Esophagus (tissue), 2 donors: ENCODE data around the gene LGALS16. TPM values are rescaled to one million over a fixed set of nuclear protein-coding genes. Genes with fewer than 3 reads are reported as not detected.
"Not testable (repeated sequence)": the region's sequence is repeated elsewhere in the genome, so short reads cannot be mapped to it uniquely, and the experiment has no call there.

Experiments used
- H3K27ac ChIP-seq, 2 donors: one replicate each; pipeline ENCODE4 v1.5.1; 2013; ENCODE audit warnings: low read depth in 2 of 2, mild to moderate bottlenecking in 2 of 2, inconsistent platforms in 1 of 2, low read length in 1 of 2, moderate library complexity in 1 of 2
- H3K27me3 ChIP-seq, 2 donors: one replicate each; pipeline ENCODE4 v1.6.1; 2013; ENCODE audit warnings: low read length in 2 of 2, control low read depth in 1 of 2, mild to moderate bottlenecking in 1 of 2; ENCODE audit not compliant: insufficient read depth in 2 of 2, control insufficient read depth in 1 of 2
- H3K36me3 ChIP-seq, 2 donors: one replicate each; pipeline ENCODE4 v1.6.1; 2013; ENCODE audit warnings: low read length in 1 of 2; ENCODE audit not compliant: control insufficient read depth in 2 of 2, insufficient read depth in 2 of 2
- H3K4me1 ChIP-seq, 2 donors: one replicate each; pipeline ENCODE4 v1.6.1; 2013; ENCODE audit warnings: low read length in 1 of 2; ENCODE audit not compliant: control insufficient read depth in 2 of 2, insufficient read depth in 2 of 2
- H3K4me3 ChIP-seq, 2 donors: one replicate each; pipeline ENCODE4 v1.5.1; 2013; ENCODE audit warnings: low read length in 2 of 2, mild to moderate bottlenecking in 2 of 2, low read depth in 1 of 2, moderate library complexity in 1 of 2
- H3K9me3 ChIP-seq, 2 donors: one replicate each; pipeline ENCODE4 v1.6.1; 2013; ENCODE audit warnings: mild to moderate bottlenecking in 2 of 2, low read depth in 1 of 2, low read length in 1 of 2, moderate library complexity in 1 of 2; ENCODE audit not compliant: control insufficient read depth in 2 of 2, insufficient read depth in 1 of 2
- WGBS, 2 donors: extraction: QIAGEN DNeasy Blood & Tissue Kit; methylation state at CpG; one replicate each; pipeline ENCODE4 v1.1.7; 2013; 5-methylcytosine and 5-hydroxymethylcytosine counted together
- polyA plus RNA-seq, 2 donors: library from polyadenylated mRNA; stranded (reverse); fragments of 200-250 nt; gene quantifications; one replicate each; pipeline ENCODE4 v1.2.3, GENCODE V29; 2013
- donor health status: healthy with polysubstance abuse.
- donor health status: Bipolar disorder and iron deficiency.

Gene LGALS16
- polyA plus RNA-seq, 2 donors: not detected

DNA sequence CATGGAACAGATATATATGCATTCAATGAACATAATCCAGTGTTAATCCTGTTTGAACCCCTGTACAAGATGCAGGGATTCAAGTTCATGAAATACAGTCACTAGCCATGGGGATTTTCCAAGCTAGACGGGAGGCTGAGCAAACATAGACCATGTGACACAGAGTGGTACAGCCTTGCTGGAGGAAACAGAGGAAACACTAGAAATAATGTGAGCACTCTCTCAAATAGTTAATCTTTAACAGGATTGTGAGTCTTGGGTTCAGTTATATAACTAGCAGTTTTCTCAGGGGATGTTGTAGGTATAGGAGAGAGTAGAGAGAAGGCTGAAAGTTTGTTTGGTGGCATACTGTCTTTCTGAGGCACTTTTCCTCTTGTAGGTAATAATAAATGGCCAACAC is 13.9 kb upstream of the LGALS16 start:
- Histone ChIP-seq H3K9me3 (no peaks in the 10 kb centered on the region), H3K4me3 (no peak overlapping the region), H3K36me3 (no peaks in the 10 kb centered on the region), H3K27ac (no peak overlapping the region), H3K4me1 (no peaks in the 10 kb centered on the region), H3K27me3 (no peaks in the 10 kb centered on the region)
- WGBS, 2 donors: 19 to 24% methylated on average over 1 of the region's 1 CpG

DNA sequence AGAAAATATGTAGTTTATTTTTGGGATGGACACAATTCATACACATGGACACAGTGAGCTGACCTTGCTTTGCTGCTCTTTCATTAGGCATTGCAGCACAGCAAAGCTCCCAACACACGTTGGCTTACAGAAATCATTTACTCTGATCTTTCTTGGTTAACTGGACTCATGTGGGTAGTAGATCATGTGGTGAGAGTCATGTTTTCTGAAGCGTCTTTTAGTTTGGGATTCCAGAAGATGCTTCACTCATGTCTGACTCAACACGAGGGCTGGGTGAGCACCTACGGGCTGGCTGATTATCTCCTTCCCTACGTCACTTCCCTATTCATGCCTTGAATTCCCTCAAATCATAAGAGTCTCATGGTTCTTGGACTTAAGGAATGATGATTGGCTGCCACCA is 12.1 kb upstream of the LGALS16 start:
- no peaks in the 10 kb centered on the region for H3K4me1 ChIP-seq
- WGBS, 2 donors: 65 to 69% methylated on average over 5 of the region's 5 CpGs
- H3K36me3 ChIP-seq: no peaks in the 10 kb centered on the region
- H3K27me3 ChIP-seq: no peaks in the 10 kb centered on the region
- no peaks in the 10 kb centered on the region for H3K9me3 ChIP-seq
- H3K27ac ChIP-seq: no peak overlapping the region
- no peak overlapping the region for H3K4me3 ChIP-seq

DNA sequence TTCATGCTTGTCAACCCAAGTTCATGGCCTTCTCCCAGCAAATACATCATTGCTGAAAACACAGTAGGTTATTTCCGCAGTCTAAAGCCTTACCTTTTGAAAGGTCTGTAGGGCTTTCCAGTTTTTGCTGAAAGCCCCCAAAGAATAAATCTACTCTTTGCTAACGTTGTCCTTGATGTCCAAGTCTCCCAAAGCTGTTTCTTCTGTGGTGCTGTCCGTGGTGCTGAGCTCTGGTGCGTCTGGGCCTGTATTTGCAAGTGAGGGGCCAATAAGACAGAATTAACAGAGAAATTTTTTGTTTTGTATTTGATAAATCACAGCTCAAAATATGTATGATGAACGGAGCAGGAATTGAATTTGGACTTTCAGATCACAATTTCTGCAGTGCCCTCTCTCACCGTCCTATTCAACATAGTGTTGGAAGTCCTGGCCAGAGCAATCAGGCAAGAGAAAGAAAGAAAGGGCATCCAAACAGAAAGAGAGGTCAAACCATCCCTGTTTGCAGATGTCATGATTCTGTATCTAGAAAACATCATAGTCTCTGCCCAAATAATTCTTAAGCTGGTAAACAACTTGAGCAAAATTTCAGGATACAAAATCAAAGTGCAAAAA is 9.8 kb upstream of the LGALS16 start:
- Histone ChIP-seq H3K4me3 (no peak overlapping the region), H3K27ac (no peak overlapping the region), H3K4me1 (no peaks in the 10 kb centered on the region), H3K27me3 (no peaks in the 10 kb centered on the region), H3K36me3 (no peaks in the 10 kb centered on the region), H3K9me3 (no peaks in the 10 kb centered on the region)
- WGBS, 2 donors: 24 to 26% methylated on average over 6 of the region's 6 CpGs

DNA sequence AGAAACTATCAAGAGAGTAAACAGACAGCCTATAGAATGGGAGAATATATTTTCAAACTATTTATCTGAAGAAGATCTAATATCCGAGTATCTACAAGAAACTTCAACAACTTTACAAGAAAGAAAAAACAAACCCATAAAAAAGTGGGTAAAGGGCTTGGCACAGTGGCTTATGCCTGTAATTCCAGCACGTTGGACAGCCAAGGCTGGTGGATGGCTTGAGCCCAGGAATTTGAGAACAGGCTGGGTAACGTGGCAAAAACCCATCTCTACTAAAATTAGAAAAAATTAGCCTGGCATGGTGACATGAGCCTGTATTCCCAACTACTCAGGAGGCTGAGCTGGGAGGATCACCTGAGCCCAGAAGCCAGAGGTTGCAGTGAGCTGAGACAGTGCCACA is 7.8 kb upstream of the LGALS16 start:
- WGBS, 2 donors: 32 to 38% methylated on average over 3 of the region's 3 CpGs
- H3K36me3 ChIP-seq: no peaks in the 10 kb centered on the region
- no peak overlapping the region for H3K4me3 ChIP-seq
- H3K27me3 ChIP-seq: no peaks in the 10 kb centered on the region
- H3K27ac ChIP-seq: no peak overlapping the region
- no peaks in the 10 kb centered on the region for H3K9me3 ChIP-seq
- no peaks in the 10 kb centered on the region for H3K4me1 ChIP-seq

DNA sequence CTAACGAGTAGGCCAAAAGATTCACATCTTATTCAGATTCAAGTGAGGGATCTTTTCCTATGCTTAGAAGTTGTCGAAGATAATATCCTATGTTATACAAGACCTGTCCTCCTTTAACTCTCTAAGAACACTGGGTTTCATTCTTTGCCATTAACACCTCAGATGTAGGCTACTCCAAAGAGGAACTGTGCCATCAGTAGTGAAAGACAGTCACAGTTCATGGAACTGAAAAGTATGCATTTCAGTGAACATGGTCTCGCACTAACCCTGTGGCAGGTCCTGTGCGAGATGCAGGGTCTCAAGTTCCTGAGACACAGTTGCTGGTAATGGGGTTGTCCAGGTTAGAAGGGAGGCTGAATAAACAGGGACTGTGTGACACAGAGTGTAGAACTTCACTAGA is 4.1 kb downstream of the LGALS16 start:
- WGBS, 2 donors: 76 to 84% methylated on average over 4 of the region's 4 CpGs
- no peak overlapping the region for H3K4me3 ChIP-seq
- no peaks in the 10 kb centered on the region for H3K4me1 ChIP-seq

DNA sequence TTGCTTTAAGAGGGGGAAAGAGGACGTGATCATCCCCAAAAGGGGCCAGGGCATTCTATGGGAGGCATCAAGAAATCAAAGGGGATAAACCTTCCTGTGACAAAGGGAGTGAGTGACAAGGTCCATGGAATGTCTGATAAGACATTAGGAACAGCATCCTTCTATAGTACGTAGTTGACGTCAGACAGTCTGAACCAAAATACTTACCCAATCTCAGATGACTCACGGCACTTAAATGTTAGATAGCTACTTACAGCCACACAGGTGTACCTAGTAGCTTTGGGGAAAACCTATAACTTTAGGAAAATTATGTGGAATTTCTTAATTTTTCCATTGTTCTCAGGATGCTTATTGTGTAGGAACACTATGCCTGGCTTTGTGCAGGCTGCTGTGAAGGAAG is 4.9 kb downstream of the LGALS16 start:
- Histone ChIP-seq H3K27ac (no peak overlapping the region), H3K4me3 (no peak overlapping the region), H3K4me1 (no peaks in the 10 kb centered on the region), H3K36me3 (no peaks in the 10 kb centered on the region), H3K27me3 (no peaks in the 10 kb centered on the region), H3K9me3 (no peaks in the 10 kb centered on the region)
- 66 to 78% methylated on average over 4 of the region's 4 CpGs for WGBS, 2 donors

More for the DNA sequence above, 4.1 kb downstream of the LGALS16 start:
- H3K27ac ChIP-seq: no peak overlapping the region
- H3K36me3 ChIP-seq: no peaks in the 10 kb centered on the region
- no peaks in the 10 kb centered on the region for H3K9me3 ChIP-seq
- no peaks in the 10 kb centered on the region for H3K27me3 ChIP-seq

DNA sequence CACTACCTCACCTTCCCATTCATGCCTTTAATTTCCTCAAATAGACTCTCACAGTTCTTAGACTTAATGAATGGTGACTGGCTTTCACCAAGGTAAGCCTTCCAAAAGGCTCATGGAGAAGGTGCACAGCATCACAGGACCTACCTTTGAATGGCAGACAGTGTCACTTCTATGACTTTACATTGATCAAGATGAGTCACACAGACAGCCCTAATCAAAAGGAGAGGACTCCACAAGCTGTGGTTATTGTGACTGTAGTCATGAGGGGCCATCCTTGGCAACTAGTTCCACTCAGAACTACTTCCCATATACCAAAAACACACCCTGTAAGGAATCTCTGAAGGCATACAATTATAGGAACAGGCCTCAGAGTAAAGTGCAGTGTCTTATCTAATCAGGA is 5.9 kb downstream of the LGALS16 start:
- no peak overlapping the region for H3K27ac ChIP-seq
- H3K36me3 ChIP-seq: no peaks in the 10 kb centered on the region
- no peaks in the 10 kb centered on the region for H3K27me3 ChIP-seq
- H3K4me3 ChIP-seq: no peak overlapping the region
- no peaks in the 10 kb centered on the region for H3K4me1 ChIP-seq
- no peaks in the 10 kb centered on the region for H3K9me3 ChIP-seq

DNA sequence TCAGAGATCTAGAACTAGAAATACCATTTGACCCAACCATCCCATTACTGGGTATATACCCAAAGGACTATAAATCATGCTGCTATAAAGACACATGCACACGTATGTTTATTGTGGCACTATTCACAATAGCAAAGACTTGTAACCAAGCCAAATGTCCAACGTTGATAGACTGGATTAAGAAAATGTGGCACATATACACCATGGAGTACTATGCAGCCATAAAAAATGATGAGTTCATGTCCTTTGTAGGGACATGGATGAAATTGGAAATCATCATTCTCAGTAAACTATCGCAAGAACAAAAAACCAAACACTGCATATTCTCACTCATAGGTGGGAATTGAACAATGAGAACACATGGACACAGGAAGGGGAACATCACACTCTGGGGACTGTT is 14.1 kb downstream of the LGALS16 start:
- H3K4me1 ChIP-seq, H3K27ac ChIP-seq, H3K9me3 ChIP-seq, H3K36me3 ChIP-seq, H3K4me3 ChIP-seq, H3K27me3 ChIP-seq: not testable (repeated sequence)
- 77 to 83% methylated on average over 2 of the region's 3 CpGs for WGBS, 2 donors

DNA sequence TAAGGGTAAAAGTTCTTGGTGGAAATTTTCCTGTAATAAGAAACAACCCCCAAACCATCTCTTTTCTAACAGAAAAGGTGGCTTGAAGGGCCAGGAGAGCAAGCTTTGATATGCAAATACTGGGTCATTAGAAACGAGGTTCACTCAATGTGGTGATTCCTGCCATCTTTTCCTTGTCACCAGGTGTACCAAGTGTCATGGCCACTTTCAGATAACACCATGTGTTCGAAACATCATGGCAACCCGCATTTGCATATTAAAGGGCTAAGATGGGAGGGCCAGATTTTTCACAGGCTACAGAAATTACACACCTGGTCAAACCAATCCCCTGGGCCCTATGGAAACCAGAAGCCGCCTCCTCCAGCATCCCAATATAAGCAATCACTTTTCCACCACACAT is 15.3 kb downstream of the LGALS16 start:
- H3K4me1 ChIP-seq: no peaks in the 10 kb centered on the region
- WGBS, 2 donors: 44 to 47% methylated on average over 4 of the region's 4 CpGs

DNA sequence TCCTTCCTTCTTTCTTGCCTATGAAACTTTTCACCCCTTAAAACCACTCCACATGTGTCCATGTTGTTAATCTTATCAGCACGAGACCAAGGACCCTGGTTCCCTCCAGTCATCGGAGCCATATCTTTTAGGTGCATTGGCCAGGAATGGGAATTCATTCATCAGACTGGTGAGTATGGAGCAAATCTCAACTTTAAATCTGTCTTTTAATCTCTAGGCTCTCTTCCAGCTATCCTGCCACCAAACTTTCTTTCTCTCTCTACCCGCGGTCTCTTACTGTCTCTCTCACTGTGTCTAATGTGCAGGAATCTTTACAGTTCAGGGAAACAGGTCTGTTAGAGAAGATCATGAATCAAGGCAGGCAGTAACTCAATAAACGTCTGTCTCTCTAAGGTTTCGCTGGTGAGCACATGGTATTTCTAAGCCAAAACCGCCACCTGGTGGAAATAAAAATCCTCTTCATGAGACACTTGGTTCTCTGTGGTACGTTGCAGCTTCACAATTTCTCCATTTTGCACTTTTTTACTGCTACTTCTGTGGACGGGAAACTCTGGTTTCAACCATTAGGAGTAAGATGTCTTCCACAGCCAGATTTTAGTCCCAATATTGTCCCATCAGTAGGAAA is 16.1 kb downstream of the LGALS16 start:
- peaks cover 0 to 2% of the 10 kb centered on the region in 2 donors for H3K27me3 ChIP-seq

More for the DNA sequence above, 15.3 kb downstream of the LGALS16 start:
- H3K27me3 ChIP-seq: peaks cover 0 to 2% of the 10 kb centered on the region in 2 donors
- H3K9me3 ChIP-seq: no peaks in the 10 kb centered on the region
- H3K36me3 ChIP-seq: no peaks in the 10 kb centered on the region
- H3K4me3 ChIP-seq: no peak overlapping the region
- H3K27ac ChIP-seq: no peak overlapping the region

More for the DNA sequence above, 16.1 kb downstream of the LGALS16 start:
- no peaks in the 10 kb centered on the region for H3K36me3 ChIP-seq
- H3K27ac ChIP-seq: no peak overlapping the region
- H3K4me1 ChIP-seq: no peaks in the 10 kb centered on the region
- H3K4me3 ChIP-seq: no peak overlapping the region
- H3K9me3 ChIP-seq: no peaks in the 10 kb centered on the region
- 12 to 14% methylated on average over 9 of the region's 9 CpGs for WGBS, 2 donors
